PFSK-1 (cell line): ENCODE measurements around the gene AKAP6.

Experiments used
- FOXP2 ChIP-seq: optimal IDR thresholded peaks from 2 replicates; pipeline ENCODE3; 2011; ENCODE audit warnings: borderline replicate concordance, control low read depth, inconsistent platforms; ENCODE audit not compliant: insufficient read depth; ENCODE audit errors: extremely low read length, extremely low read depth
- POLR2AphosphoS5 ChIP-seq: IDR thresholded peaks from 2 replicates; pipeline ENCODE4 v1.6.1; 2012; ENCODE audit warnings: low read depth, mild to moderate bottlenecking, control low read depth, low read length, moderate library complexity
- REST ChIP-seq, 2 experiments: IDR thresholded peaks; 2 replicates each; pipeline versions ENCODE4 v1.6.1 to v1.8.0; 2011 to 2012; ENCODE audit warnings: low read depth in 2 of 2, low read length in 2 of 2, control low read depth in 1 of 2, inconsistent platforms in 1 of 2, mild to moderate bottlenecking in 1 of 2, moderate library complexity in 1 of 2; ENCODE audit not compliant: insufficient read depth in 1 of 2
- SIN3A ChIP-seq: IDR thresholded peaks from 2 replicates; pipeline ENCODE4 v1.6.1; 2012; ENCODE audit warnings: mild to moderate bottlenecking, low read length, moderate library complexity, borderline replicate concordance; ENCODE audit not compliant: insufficient read depth
- TAF1 ChIP-seq: IDR thresholded peaks from 2 replicates; pipeline ENCODE4 v1.6.1; 2012; ENCODE audit warnings: low read length, control low read depth, borderline replicate concordance; ENCODE audit not compliant: insufficient read depth

The AKAP6 gene

GRCh38 chr14:32756775-32757174 is 427.7 kb downstream of the AKAP6 start:
- TF ChIP-seq SIN3A (no peak), FOXP2 (no peak), TAF1 (no peak), POLR2AphosphoS5 (no peak), REST (IDR thresholded peaks at IDR 0.05; ENCODE audit: insufficient read depth in 1 of 2, low read depth in 2 of 2, low read length in 2 of 2) (no peak)

- no peak for TF ChIP-seq REST (IDR thresholded peaks at IDR 0.05; ENCODE audit: insufficient read depth in 1 of 2, low read depth in 2 of 2, low read length in 2 of 2)
- TF ChIP-seq TAF1, result no peak
- TF ChIP-seq FOXP2, result no peak
- TF ChIP-seq SIN3A, result no peak
- no peak for TF ChIP-seq POLR2AphosphoS5
Observed at GRCh38 chr14:32757568-32757967, 428.5 kb downstream of the AKAP6 start.

- TF ChIP-seq REST (IDR thresholded peaks at IDR 0.05; ENCODE audit: insufficient read depth in 1 of 2, low read depth in 2 of 2, low read length in 2 of 2) (no peak), POLR2AphosphoS5 (no peak), SIN3A (no peak), TAF1 (no peak), FOXP2 (no peak)
Observed at GRCh38 chr14:32761381-32761968, 432.4 kb downstream of the AKAP6 start.

GRCh38 chr14:32762886-32763285 is 433.8 kb downstream of the AKAP6 start:
- TF ChIP-seq TAF1 (no peak), FOXP2 (no peak), SIN3A (no peak), POLR2AphosphoS5 (no peak), REST (IDR thresholded peaks at IDR 0.05; ENCODE audit: insufficient read depth in 1 of 2, low read depth in 2 of 2, low read length in 2 of 2) (no peak)
